ENCODE results near the gene NDUFS2. TPM values are rescaled to one million over a fixed set of nuclear protein-coding genes. Genes with fewer than 3 reads are reported as not detected.

NDUFS2 gene
- total and polyA plus RNA-seq, 2 of the 8 experiments (the other 6 are each of a cell fraction or from before 2014, with no cell fraction given): 95.1 to 113 TPM

DNA sequence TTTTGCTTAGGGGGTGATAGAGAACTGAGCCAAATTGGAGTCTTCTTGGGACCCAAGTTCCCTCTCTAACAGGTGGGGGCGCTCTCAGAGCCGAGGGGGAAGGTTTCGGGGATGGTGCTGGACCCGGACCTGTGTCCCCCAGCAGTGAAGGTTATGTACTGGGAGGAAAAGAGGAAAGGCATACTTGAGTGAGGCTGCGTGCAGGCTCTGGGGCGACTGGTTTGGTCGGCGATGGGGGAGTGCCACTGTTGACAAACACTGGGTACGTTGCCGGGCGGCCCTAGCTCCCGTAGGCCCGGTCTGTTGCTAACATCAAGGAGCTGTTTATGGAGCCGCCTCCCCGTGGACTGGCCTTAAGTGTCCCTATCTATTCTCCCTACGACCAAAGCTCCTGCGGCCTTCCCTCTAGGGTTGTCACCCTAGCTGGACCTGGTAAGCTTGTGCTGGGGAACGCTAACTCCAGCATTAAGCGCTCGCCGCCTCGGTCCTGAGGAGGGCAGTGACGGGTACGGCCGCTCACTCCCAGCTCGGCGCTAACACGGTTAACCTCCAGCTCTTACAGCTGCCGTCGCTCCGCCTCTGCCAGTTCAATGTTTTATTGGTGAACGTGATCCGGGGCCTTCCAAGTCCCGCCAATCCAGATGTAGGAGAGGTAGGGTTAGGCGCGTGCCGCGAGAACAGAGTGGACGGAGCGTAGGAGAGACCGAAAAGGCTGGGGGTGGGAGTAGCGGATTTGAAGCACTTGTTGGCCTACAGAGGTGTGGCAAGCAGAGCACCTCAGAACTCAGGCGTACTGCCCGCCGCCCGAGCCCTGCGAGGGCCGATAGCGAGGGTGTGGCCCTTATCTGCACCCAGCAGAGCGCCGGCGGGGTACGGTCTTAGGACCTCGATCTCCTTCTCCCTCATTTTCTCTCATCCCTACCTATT is 36.2 kb upstream of the NDUFS2 start, which contains the start of gene PPOX (continued):
- TF ChIP-seq POLR2A (IDR thresholded peaks at IDR 0.05; ENCODE audit: control extremely low read depth in 1 of 2, low read depth in 2 of 2, low read length in 2 of 2) (peak; percentile 56 to 84), TAF7 (optimal IDR thresholded peaks at IDR 0.05; ENCODE audit: borderline replicate concordance, low read depth, low read length) (no peak), SIN3A (conservative IDR thresholded peaks at IDR 0.05 in 1 of 2, IDR thresholded peaks at IDR 0.05 in 1 of 2; ENCODE audit: low read depth in 1 of 2, low read length in 2 of 2) (peak; percentile 21 to 85; a peak in 3 of 4 replicates), YY1 (IDR thresholded peaks at IDR 0.05; ENCODE audit: low read depth, low read length) (no peak), SAP30 (IDR thresholded peaks at IDR 0.05; ENCODE audit: insufficient read depth, insufficient replicate concordance, low read length) (peak; percentile 58), BACH1 (IDR thresholded peaks at IDR 0.05; ENCODE audit: low read length) (peak; percentile 35; the same call in 1 of the 2 replicates), PHF8 (conservative IDR thresholded peaks at IDR 0.05; ENCODE audit: low read depth, low read length) (peak; percentile 40; the same call in 1 of the 2 replicates), CBX8 (IDR thresholded peaks at IDR 0.05; ENCODE audit: borderline replicate concordance, low read depth, low read length) (no peak), TBP (IDR thresholded peaks at IDR 0.05; ENCODE audit: low read depth, low read length) (peak; percentile 63; the same call in 1 of the 2 replicates), POU5F1 (IDR thresholded peaks at IDR 0.05; ENCODE audit: low read depth, low read length) (no peak), CBX5 (IDR thresholded peaks at IDR 0.05; ENCODE audit: low read depth, low read length) (no peak), GTF2F1 (IDR thresholded peaks at IDR 0.05; ENCODE audit: borderline replicate concordance, low read depth, low read length) (no peak; the same call in 1 of the 2 replicates)
- TF ChIP-seq, protein P1, sequence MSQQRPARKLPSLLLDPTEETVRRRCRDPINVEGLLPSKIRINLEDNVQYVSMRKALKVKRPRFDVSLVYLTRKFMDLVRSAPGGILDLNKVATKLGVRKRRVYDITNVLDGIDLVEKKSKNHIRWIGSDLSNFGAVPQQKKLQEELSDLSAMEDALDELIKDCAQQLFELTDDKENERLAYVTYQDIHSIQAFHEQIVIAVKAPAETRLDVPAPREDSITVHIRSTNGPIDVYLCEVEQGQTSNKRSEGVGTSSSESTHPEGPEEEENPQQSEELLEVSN (IDR thresholded peaks at IDR 0.05): peak; percentile 88
- TF ChIP-seq, protein P2, sequence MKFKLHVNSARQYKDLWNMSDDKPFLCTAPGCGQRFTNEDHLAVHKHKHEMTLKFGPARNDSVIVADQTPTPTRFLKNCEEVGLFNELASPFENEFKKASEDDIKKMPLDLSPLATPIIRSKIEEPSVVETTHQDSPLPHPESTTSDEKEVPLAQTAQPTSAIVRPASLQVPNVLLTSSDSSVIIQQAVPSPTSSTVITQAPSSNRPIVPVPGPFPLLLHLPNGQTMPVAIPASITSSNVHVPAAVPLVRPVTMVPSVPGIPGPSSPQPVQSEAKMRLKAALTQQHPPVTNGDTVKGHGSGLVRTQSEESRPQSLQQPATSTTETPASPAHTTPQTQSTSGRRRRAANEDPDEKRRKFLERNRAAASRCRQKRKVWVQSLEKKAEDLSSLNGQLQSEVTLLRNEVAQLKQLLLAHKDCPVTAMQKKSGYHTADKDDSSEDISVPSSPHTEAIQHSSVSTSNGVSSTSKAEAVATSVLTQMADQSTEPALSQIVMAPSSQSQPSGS (IDR thresholded peaks at IDR 0.05; ENCODE audit: low read length): 0 out of 2 replicates have a peak, but pooled peaks have one; percentile 27
- TF ChIP-seq, protein P3, sequence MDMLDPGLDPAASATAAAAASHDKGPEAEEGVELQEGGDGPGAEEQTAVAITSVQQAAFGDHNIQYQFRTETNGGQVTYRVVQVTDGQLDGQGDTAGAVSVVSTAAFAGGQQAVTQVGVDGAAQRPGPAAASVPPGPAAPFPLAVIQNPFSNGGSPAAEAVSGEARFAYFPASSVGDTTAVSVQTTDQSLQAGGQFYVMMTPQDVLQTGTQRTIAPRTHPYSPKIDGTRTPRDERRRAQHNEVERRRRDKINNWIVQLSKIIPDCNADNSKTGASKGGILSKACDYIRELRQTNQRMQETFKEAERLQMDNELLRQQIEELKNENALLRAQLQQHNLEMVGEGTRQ (IDR thresholded peaks at IDR 0.05; ENCODE audit: low read length): no peak
- TF ChIP-seq, protein P4, sequence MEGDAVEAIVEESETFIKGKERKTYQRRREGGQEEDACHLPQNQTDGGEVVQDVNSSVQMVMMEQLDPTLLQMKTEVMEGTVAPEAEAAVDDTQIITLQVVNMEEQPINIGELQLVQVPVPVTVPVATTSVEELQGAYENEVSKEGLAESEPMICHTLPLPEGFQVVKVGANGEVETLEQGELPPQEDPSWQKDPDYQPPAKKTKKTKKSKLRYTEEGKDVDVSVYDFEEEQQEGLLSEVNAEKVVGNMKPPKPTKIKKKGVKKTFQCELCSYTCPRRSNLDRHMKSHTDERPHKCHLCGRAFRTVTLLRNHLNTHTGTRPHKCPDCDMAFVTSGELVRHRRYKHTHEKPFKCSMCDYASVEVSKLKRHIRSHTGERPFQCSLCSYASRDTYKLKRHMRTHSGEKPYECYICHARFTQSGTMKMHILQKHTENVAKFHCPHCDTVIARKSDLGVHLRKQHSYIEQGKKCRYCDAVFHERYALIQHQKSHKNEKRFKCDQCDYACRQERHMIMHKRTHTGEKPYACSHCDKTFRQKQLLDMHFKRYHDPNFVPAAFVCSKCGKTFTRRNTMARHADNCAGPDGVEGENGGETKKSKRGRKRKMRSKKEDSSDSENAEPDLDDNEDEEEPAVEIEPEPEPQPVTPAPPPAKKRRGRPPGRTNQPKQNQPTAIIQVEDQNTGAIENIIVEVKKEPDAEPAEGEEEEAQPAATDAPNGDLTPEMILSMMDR (IDR thresholded peaks at IDR 0.05; ENCODE audit: control extremely low read depth in 1 of 3, insufficient read depth in 1 of 3, low read depth in 1 of 3, low read length in 3 of 3): peak; percentile 45 to 55 (median 50)

Data from H1 (cell line).